Measurements from ENCODE around the gene DPP6. TPM values are rescaled to one million over a fixed set of nuclear protein-coding genes. Genes with fewer than 3 reads are reported as not detected.

The DPP6 gene
- total and polyA plus RNA-seq, 9 of the 15 experiments (the other 6 are each of a cell fraction or from before 2014, with no cell fraction given), result not detected

- TF ChIP-seq KLF10 (CRISPR knock-in tag; IDR thresholded peaks at IDR 0.05) (no peak), GTF2E2 (tag; IDR thresholded peaks at IDR 0.05) (0 out of 2 replicates have a peak, but pooled peaks have one; percentile 24), U2AF2 (optimal IDR thresholded peaks at IDR 0.05; ENCODE audit: low read depth, low read length) (no peak), SPI1 (IDR thresholded peaks at IDR 0.05; ENCODE audit: borderline replicate concordance, low read depth, low read length) (no peak), C11orf30 (IDR thresholded peaks at IDR 0.05; ENCODE audit: low read depth) (0 out of 2 replicates have a peak, but pooled peaks have one; percentile 43), RBM25 (IDR thresholded peaks at IDR 0.05; ENCODE audit: low read depth, low read length, severe bottlenecking) (no peak), NR2F6 (CRISPR knock-in tag; IDR thresholded peaks at IDR 0.05) (no peak), CREB1 (IDR thresholded peaks at IDR 0.05) (no peak; the same call in 1 of the 2 replicates), CREB1 (CRISPR knock-in tag; IDR thresholded peaks at IDR 0.05) (peak; percentile 16; the same call in 1 of the 2 replicates), HNRNPH1 (optimal IDR thresholded peaks at IDR 0.05; ENCODE audit: low read depth, low read length) (no peak), HEY1 (CRISPR knock-in tag; IDR thresholded peaks at IDR 0.05; ENCODE audit: borderline replicate concordance) (no peak), MYC (IDR thresholded peaks at IDR 0.05; ENCODE audit: low read depth, low read length) (peak; percentile 52), MYC (CRISPR knock-in tag; IDR thresholded peaks at IDR 0.05; ENCODE audit: borderline replicate concordance, low read depth) (0 out of 2 replicates have a peak, but pooled peaks have one; percentile 17), DACH1 (IDR thresholded peaks at IDR 0.05; ENCODE audit: partially characterized antibody) (peak; percentile 35), SAP30 (IDR thresholded peaks at IDR 0.05; ENCODE audit: borderline replicate concordance, insufficient read depth, low read depth, low read length, poor library complexity, severe bottlenecking) (no peak)
- TF ChIP-seq, protein P1, sequence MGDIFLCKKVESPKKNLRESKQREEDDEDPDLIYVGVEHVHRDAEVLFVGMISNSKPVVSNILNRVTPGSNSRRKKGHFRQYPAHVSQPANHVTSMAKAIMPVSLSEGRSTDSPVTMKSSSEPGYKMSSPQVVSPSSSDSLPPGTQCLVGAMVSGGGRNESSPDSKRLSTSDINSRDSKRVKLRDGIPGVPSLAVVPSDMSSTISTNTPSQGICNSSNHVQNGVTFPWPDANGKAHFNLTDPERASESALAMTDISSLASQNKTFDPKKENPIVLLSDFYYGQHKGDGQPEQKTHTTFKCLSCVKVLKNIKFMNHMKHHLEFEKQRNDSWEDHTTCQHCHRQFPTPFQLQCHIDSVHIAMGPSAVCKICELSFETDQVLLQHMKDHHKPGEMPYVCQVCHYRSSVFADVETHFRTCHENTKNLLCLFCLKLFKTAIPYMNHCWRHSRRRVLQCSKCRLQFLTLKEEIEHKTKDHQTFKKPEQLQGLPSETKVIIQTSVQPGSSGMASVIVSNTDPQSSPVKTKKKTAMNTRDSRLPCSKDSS (IDR thresholded peaks at IDR 0.05; ENCODE audit: low read depth, partially characterized antibody), result no peak
- TF ChIP-seq, protein P2, sequence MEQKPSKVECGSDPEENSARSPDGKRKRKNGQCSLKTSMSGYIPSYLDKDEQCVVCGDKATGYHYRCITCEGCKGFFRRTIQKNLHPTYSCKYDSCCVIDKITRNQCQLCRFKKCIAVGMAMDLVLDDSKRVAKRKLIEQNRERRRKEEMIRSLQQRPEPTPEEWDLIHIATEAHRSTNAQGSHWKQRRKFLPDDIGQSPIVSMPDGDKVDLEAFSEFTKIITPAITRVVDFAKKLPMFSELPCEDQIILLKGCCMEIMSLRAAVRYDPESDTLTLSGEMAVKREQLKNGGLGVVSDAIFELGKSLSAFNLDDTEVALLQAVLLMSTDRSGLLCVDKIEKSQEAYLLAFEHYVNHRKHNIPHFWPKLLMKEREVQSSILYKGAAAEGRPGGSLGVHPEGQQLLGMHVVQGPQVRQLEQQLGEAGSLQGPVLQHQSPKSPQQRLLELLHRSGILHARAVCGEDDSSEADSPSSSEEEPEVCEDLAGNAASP (IDR thresholded peaks at IDR 0.05), result no peak
- TF ChIP-seq, protein P3, sequence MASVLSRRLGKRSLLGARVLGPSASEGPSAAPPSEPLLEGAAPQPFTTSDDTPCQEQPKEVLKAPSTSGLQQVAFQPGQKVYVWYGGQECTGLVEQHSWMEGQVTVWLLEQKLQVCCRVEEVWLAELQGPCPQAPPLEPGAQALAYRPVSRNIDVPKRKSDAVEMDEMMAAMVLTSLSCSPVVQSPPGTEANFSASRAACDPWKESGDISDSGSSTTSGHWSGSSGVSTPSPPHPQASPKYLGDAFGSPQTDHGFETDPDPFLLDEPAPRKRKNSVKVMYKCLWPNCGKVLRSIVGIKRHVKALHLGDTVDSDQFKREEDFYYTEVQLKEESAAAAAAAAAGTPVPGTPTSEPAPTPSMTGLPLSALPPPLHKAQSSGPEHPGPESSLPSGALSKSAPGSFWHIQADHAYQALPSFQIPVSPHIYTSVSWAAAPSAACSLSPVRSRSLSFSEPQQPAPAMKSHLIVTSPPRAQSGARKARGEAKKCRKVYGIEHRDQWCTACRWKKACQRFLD (CRISPR knock-in tag; IDR thresholded peaks at IDR 0.05), result no peak; the same call in 1 of the 2 replicates
- TF ChIP-seq, protein P4, sequence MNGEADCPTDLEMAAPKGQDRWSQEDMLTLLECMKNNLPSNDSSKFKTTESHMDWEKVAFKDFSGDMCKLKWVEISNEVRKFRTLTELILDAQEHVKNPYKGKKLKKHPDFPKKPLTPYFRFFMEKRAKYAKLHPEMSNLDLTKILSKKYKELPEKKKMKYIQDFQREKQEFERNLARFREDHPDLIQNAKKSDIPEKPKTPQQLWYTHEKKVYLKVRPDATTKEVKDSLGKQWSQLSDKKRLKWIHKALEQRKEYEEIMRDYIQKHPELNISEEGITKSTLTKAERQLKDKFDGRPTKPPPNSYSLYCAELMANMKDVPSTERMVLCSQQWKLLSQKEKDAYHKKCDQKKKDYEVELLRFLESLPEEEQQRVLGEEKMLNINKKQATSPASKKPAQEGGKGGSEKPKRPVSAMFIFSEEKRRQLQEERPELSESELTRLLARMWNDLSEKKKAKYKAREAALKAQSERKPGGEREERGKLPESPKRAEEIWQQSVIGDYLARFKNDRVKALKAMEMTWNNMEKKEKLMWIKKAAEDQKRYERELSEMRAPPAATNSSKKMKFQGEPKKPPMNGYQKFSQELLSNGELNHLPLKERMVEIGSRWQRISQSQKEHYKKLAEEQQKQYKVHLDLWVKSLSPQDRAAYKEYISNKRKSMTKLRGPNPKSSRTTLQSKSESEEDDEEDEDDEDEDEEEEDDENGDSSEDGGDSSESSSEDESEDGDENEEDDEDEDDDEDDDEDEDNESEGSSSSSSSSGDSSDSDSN (IDR thresholded peaks at IDR 0.05; ENCODE audit: borderline replicate concordance in 1 of 2, low read depth in 2 of 2, low read length in 2 of 2), result 0 out of 4 replicates have a peak, but pooled peaks of 1 of the 2 experiments have one; percentile 64
- TF ChIP-seq, protein P5, sequence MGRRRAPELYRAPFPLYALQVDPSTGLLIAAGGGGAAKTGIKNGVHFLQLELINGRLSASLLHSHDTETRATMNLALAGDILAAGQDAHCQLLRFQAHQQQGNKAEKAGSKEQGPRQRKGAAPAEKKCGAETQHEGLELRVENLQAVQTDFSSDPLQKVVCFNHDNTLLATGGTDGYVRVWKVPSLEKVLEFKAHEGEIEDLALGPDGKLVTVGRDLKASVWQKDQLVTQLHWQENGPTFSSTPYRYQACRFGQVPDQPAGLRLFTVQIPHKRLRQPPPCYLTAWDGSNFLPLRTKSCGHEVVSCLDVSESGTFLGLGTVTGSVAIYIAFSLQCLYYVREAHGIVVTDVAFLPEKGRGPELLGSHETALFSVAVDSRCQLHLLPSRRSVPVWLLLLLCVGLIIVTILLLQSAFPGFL (CRISPR knock-in tag; IDR thresholded peaks at IDR 0.05), result no peak
These were observed 624.4 kb downstream of the DPP6 start (continued) for GRCh38 chr7:154676422-154677073.
